Stomach (tissue), 4 donors: Measurements from ENCODE around the gene GBX2.

Experiments
- CTCF ChIP-seq, 7 experiments: fragments of 450-650 bp in 4 of 7; fragments of 200-600 bp in 3 of 7; sonication (generic) in 3 of 7; IDR thresholded peaks; one replicate each; pipeline ENCODE4 v1.5.1; 2016 to 2019; ENCODE audit warnings: antibody characterized with exemption in 7 of 7, control low read depth in 2 of 7, mild to moderate bottlenecking in 1 of 7
- EP300 ChIP-seq: sonication (generic); formaldehyde crosslinking; IDR thresholded peaks from one replicate; pipeline ENCODE4 v1.6.1; 2017; ENCODE audit warnings: antibody characterized with exemption
- POLR2A ChIP-seq, 4 donors: fragments of 450-650 bp; IDR thresholded peaks; one replicate each; pipeline ENCODE4 v1.6.1; 2016; ENCODE audit warnings: antibody characterized with exemption in 4 of 4, control low read depth in 2 of 4, mild to moderate bottlenecking in 1 of 4, moderate library complexity in 1 of 4
- POLR2AphosphoS5 ChIP-seq, 3 donors: sonication (generic); formaldehyde crosslinking; IDR thresholded peaks; one replicate each; pipeline ENCODE4 v1.6.1; 2016; ENCODE audit warnings: antibody characterized with exemption in 3 of 3

GRCh38 chr2:236166796-236167296, 1.3 kb downstream of the GBX2 start:
- TF ChIP-seq CTCF (IDR thresholded peaks at IDR 0.05) (no peak), POLR2A (IDR thresholded peaks at IDR 0.05) (no peak), EP300 (no peak), POLR2AphosphoS5 (IDR thresholded peaks at IDR 0.05) (no peak)
